HG03558 (cell line): ENCODE results near the gene FUBP1.
A peak's percentile ranks its signal among the peaks of the same experiment; 100 is the strongest.
"Not testable (repeated sequence)": the region's sequence is repeated elsewhere in the genome, so short reads cannot be mapped to it uniquely, and the experiment has no call there.

Experiments used
- ATAC-seq: cut with Tn5 transposase; IDR thresholded peaks from one replicate; pipeline ENCODE4 v1.9.1; 2021; ENCODE audit warnings: moderate number of reproducible peaks; ENCODE audit not compliant: unreplicated experiment; ENCODE audit errors: extremely low read depth

Gene FUBP1

DNA sequence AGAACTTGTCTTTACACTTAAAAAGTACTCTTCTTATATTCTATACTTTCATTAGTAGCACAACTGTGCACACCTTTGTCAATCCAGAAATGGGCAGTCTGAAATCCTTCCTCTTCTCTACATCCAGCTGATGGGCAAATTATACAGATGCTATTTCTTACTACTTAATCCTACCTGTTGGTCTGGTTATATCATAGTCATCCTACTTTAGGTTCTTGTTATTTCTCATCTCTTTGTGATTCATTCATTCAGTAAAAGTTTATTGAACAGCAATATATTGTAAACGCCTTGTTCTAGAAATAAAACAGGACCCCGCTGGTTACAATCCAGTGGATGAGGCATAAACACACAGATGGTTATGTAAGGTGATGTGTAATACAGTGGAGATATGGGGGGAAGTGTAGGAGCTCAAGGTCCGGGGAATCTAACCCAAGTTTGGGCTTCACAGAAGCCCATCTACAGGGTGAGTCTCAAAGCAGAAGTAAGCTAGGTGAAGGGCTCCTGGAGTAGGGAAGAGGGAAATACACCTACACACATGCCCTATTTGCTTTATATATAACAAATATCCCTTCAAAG is 11.8 kb upstream of the FUBP1 start:
- no peak for ATAC-seq

DNA sequence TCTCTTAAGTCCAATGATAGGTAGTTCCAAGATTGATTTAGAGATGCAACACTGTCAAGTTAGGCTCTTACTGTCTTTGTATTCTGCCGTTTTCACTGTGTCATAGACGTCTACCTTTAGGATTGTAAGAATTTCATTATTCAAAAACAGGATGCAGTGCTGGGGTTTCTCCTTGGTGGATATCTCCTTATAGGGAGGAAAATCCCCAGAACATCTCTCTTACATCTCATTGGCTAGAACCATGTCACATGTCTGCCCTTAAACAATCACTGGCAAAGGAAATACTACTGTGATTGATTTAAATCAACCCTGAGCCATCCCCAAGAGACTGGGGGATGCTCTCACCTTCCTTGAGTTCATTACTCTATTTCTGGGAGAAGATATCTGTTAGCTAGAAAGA is 10.9 kb upstream of the FUBP1 start:
- no peak for ATAC-seq

GRCh38 chr1:77987919-77988318 is 9.0 kb upstream of the FUBP1 start:
- ATAC-seq, result no peak

- ATAC-seq, result no peak
These were observed 7.9 kb upstream of the FUBP1 start for GRCh38 chr1:77986810-77987209.

- no peak for ATAC-seq
These were observed 5.8 kb upstream of the FUBP1 start for GRCh38 chr1:77984629-77985028.

DNA sequence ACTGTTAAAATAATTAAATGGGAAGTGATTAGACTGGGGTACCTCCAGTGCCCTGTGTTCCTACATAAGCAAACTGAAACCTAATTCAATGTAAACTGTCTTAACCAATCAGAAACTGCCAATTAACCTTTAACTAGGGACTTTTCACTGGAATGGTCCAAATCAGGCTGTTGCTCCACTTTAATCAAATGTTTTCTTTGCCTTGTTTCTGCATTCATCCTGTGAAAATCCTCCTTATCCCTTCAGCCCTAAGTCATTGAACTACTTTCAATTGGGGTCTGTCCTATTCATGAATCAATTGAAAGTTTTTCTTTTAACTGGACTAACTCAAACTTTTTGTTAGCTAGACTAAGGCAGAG is 5.1 kb upstream of the FUBP1 start:
- no peak for ATAC-seq

DNA sequence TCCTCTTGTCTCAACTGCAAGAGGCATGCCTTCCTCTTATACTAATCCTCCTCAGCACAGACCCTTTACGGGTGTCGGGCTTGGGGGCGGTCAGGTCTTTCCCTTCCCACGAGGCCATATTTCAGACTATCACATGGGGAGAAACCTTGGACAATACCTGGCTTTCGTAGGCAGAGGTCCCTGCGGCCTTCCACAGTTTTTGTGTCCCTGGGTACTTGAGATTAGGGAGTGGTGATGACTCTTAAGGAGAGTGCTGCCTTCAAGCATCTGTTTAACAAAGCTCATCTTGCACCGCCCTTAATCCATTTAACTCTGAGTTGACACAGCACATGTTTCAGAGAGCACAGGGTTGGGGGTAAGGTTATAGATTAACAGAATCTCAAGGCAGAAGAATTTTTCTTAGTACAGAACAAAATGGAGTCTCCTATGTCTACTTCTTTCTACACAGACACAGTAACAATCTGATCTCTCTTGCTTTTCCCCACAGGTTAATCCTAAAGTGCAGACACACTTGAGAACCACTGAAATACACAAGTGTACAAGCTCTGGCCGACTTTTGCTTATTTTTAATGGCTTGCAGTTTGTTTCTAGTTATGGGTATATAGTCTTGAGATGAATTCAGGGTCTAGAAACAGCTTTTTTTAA is 4.6 kb upstream of the FUBP1 start:
- not testable (repeated sequence) for ATAC-seq

GRCh38 chr1:77978293-77978968 is 441 bp downstream of the FUBP1 start:
- peak; percentile 73 for ATAC-seq

- ATAC-seq, result no peak
These were observed 931 bp downstream of the FUBP1 start for GRCh38 chr1:77977989-77978292.

GRCh38 chr1:77976433-77977076 is 2.3 kb downstream of the FUBP1 start:
- no peak for ATAC-seq

GRCh38 chr1:77975907-77976306 is 3.0 kb downstream of the FUBP1 start:
- no peak for ATAC-seq

DNA sequence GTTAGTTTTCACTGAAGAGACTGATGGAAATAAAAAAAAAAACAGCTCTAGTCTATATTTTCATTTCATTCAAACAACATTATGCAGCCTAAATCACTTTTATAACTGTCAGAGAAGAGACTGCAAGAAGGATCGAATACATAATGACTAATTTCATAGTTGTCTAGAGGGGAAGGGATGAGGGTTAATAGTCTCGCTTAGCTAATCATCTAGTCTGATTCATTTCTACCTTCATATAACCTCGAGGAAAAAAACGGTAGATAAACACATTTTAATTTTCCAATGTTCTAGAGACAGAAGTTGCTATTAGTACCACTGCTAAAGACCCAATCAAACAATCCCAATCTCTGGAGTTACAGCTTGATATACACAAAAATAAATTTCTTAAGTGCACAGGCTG is 3.5 kb downstream of the FUBP1 start:
- no peak for ATAC-seq

GRCh38 chr1:77972080-77972479 is 6.8 kb downstream of the FUBP1 start:
- no peak for ATAC-seq

GRCh38 chr1:77970192-77970591 is 8.7 kb downstream of the FUBP1 start:
- ATAC-seq, result no peak

DNA sequence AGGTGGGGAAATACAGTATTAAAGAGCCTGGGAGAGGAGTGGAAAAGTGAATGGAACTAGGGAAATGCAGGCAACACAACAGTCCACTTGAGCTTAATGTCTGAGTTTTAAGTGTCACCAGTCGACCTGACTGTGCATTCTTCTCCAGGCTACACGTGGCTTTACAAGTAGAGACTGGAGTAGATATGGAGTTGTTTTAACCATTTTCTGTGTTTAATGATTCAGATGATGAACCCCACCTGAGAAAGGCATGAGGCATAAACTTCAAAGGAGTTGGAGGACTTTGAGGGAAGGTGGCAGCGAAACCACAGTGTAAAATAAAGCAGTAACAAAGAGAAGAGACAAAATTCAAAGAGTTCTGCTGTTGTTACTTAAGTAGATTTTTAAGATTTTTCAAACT is 12.6 kb downstream of the FUBP1 start:
- no peak for ATAC-seq

DNA sequence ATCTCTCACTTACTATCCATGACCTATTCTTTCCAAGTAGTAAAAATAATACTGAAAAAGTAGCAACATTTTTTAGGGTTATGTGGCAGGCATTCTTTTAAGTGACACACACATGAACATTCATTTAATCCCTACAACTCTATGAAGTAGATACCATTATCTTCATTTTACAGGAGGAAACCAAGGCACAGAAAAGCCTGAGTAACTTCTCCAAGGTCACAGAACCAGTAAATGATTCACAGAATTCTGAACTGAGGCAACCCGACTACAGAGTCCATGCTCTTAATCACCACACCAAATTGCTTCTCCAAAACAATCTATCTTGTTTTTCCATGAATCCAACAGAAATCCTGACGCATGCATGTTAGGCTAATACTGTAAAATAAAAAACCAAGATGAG is 17.5 kb downstream of the FUBP1 start:
- no peak for ATAC-seq

DNA sequence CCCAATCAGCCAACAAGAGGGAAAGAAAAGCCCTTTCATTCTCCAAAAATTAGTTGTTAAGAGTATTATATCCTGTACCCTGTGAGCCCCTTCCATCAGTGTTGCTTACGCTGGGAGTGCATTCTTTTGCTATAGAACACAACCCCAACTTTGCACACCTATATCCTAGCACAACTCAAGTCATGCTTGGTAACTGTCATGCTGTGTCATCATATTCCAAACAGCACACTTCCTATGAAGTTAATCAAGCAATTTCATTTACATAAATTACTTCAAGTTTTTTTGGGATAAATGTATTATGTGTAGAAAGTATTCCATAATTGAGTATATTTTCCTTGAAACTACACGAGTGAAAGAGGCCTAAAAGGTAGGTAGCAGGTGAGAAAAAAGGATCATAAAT is 20.0 kb downstream of the FUBP1 start:
- no peak for ATAC-seq

- ATAC-seq, result no peak
These were observed 20.5 kb downstream of the FUBP1 start for GRCh38 chr1:77958391-77958790.

GRCh38 chr1:77956464-77956863 is 22.4 kb downstream of the FUBP1 start:
- ATAC-seq, result no peak

DNA sequence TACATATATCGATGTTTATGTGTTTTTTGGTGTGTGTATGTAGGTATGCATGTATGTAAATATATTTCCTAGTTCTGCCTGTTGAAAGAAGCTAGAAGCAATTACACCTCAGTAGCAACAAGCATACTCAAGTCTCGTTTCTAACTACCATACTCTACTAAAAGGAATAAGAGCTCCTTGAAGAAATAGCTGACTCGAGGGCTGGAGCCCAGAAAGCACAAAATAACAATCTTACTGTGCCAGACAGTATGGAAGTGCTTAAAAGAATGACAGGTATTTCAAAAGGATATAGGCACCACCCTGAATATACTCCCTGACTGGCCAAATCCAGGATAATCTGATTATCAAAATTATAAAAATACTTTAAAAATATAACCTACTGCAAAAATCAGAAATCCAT is 23.2 kb downstream of the FUBP1 start:
- ATAC-seq, result no peak

DNA sequence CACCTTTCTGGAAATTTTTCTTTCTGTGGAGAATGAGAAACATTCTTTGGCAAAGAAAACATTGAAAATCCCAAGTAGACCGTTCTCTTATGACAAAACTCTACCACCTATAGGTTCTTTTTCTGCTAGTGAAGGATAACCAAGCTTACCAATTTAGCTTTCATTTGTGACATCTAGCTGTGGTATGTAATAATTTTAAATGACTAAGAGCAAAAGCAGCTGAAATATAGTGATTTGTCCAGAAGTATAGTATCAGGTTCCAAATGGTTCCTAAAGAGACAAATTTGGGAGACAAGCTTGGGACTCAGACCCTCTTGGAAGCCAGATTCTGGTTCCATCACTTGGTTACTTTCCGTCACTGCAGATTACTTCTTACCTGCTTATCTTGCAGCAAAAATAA is 24.4 kb downstream of the FUBP1 start:
- no peak for ATAC-seq

DNA sequence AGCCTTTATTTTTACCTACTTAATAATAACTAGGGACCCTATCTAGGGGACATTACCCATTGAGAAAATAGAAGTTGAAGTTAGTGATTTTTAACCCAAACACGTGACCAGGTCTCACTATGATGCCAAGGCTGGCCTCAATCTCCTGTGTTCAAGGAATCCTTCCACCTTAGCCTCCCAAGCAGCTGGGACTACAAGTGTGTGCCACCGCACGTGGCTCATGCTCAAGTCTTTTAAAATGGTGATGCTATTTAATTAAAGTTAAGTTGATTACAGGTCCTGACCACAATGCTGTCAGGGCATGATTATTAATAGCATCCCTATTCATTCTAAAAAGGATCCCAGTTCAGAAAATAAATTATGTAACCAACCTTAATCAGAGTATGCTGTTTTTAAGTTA is 25.0 kb downstream of the FUBP1 start:
- no peak for ATAC-seq
